Uterus (tissue), 4 donors: ENCODE data around the gene NEK6. TPM values are rescaled to one million over a fixed set of nuclear protein-coding genes. Genes with fewer than 3 reads are reported as not detected.
"Not testable (repeated sequence)": the region's sequence is repeated elsewhere in the genome, so short reads cannot be mapped to it uniquely, and the experiment has no call there.

ENCODE experiments used
- DNase-seq, 2 donors: peaks; one replicate each; pipeline ENCODE4 v3.0.0-alpha.2; 2019 to 2020
- H3K27ac ChIP-seq, 2 donors: fragments of 200-600 bp; sonication (generic); 1 replicate in 1 of 2; 2 replicates in 1 of 2; pipeline ENCODE4 v1.5.1; 2016 to 2018
- H3K27me3 ChIP-seq, 2 donors: fragments of 200-600 bp; sonication (generic); one replicate each; pipeline ENCODE4 v1.5.1; 2018 to 2019; ENCODE audit warnings: control low read depth in 1 of 2
- H3K36me3 ChIP-seq, 2 donors: fragments of 200-600 bp; sonication (generic); one replicate each; pipeline ENCODE4 v1.5.1; 2019; ENCODE audit warnings: control low read depth in 1 of 2
- H3K4me1 ChIP-seq, 2 donors: fragments of 200-600 bp; sonication (generic); one replicate each; pipeline ENCODE4 v1.5.1; 2018 to 2019; ENCODE audit warnings: control low read depth in 1 of 2
- H3K4me3 ChIP-seq, 2 donors: fragments of 200-600 bp; sonication (generic); 1 replicate in 1 of 2; 2 replicates in 1 of 2; pipeline ENCODE4 v1.5.1; 2018 to 2019; ENCODE audit warnings: mild to moderate bottlenecking in 1 of 2
- H3K9me3 ChIP-seq, 2 donors: fragments of 200-600 bp; sonication (generic); one replicate each; pipeline ENCODE4 v1.5.1; 2019; ENCODE audit warnings: control low read depth in 1 of 2
- CTCF ChIP-seq, 4 experiments: fragments of 200-600 bp in 2 of 4; fragments of 450-650 bp in 2 of 4; sonication (generic) in 2 of 4; IDR thresholded peaks; one replicate each; pipeline ENCODE4 v1.5.1; 2016 to 2019; ENCODE audit warnings: antibody characterized with exemption in 4 of 4, mild to moderate bottlenecking in 2 of 4, moderate library complexity in 1 of 4
- POLR2A ChIP-seq, 2 donors: fragments of 450-650 bp; IDR thresholded peaks; one replicate each; pipeline ENCODE4 v1.6.1; 2016; ENCODE audit warnings: antibody characterized with exemption in 2 of 2, mild to moderate bottlenecking in 1 of 2, moderate library complexity in 1 of 2
- intact Hi-C: fragments of 100-400 bp; cut with DNase I; formaldehyde crosslinking; loops from one replicate; pipeline ENCODE4 v1.15.1; 2023; ENCODE audit warnings: low total_unique reads
- total RNA-seq, 4 donors: library from RNA; depleted of rRNA in 3 of 4; stranded (reverse); fragments of >200 nt in 3 of 4; gene quantifications; one replicate each; pipeline versions ENCODE4 v1.1.0 to v1.2.4, GENCODE V29; 2014 to 2023
- donor health status: DM: yes; HTN: yes; CAD: no.

Gene NEK6
- total RNA-seq, 4 donors from 2014 or later = 6.1 to 38.5 (median 34.7) TPM

DNA sequence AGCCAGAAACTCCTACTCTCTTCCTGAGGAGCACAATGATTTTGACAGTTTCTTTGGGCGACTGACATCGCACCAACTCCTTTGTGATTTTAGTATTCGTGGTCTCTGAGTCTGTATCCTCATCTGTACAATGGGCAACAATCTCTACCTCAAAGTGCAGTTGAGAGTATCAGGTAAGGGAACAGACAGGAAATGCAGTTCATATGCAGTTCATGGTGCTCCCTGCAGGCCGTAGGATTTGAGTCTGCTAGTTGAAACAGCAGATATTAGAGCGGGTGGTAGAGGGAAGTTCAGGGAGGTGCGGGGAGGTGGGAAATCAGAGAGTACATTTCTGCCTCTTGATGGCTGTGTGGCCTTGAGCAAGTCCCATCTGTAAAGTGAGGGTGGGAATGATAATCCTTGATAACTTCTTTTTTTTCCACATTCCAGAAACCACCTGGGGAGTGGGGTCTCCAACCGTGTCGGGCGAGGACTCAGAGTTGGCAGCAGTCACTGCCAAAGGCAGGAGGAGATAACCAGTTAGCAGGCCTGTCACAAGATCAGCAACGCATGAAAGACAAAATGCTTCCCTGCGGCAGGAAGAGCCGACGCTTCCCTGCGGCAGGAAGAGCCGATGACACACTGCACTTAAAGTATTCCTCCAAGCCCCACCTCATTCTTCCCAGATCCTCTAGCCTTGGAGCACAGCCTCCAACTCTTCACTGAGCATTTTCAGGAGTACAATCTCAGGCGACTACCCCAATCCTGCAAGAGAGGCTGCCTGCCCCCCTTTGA, 6.0 kb upstream of the NEK6 start:
- Histone ChIP-seq H3K36me3 (no peaks in the 10 kb centered on the region), H3K27ac (no peak overlapping the region)
- intact Hi-C loops = no loop called here

DNA sequence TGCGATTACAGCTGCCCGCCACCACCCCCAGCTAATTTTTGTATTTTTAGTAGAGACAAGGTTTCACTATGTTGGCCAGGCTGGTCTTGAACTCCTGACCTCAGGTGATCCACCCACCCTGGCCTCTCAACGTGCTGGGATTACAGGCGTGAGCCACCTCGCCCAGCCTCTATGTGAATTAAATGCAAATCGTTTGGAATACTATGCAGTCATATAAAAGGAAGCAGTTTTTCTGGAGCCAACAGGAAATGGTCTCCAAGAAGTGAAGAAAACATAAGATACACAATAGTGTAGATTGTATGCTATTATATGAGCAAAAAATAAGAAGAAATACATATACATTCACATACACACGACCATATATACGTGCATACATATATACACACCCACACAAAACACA, 4.9 kb upstream of the NEK6 start:
- H3K4me3 ChIP-seq, H3K4me1 ChIP-seq, intact Hi-C loops, H3K27me3 ChIP-seq, H3K9me3 ChIP-seq, DNase-seq, H3K36me3 ChIP-seq, H3K27ac ChIP-seq: not testable (repeated sequence)

More for the DNA sequence above, 6.0 kb upstream of the NEK6 start:
- Histone ChIP-seq H3K27me3 (no peaks in the 10 kb centered on the region), H3K4me3 (no peak overlapping the region), H3K9me3 (no peaks in the 10 kb centered on the region), H3K4me1 (no peaks in the 10 kb centered on the region)
- DNase-seq = no peak
- no peak for TF ChIP-seq POLR2A (IDR thresholded peaks at IDR 0.05)
- TF ChIP-seq CTCF (IDR thresholded peaks at IDR 0.05) = no peak

GRCh38 chr9:124254261-124254682, 3.5 kb upstream of the NEK6 start:
- H3K4me1 ChIP-seq = no peaks in the 10 kb centered on the region
- no peak for DNase-seq
- no peaks in the 10 kb centered on the region for H3K9me3 ChIP-seq
- intact Hi-C loops = no loop called here
- no peak for TF ChIP-seq POLR2A (IDR thresholded peaks at IDR 0.05)
- TF ChIP-seq CTCF (IDR thresholded peaks at IDR 0.05) = no peak
- no peak overlapping the region for H3K4me3 ChIP-seq
- H3K27ac ChIP-seq = no peak overlapping the region
- no peaks in the 10 kb centered on the region for H3K27me3 ChIP-seq
- no peaks in the 10 kb centered on the region for H3K36me3 ChIP-seq

GRCh38 chr9:124255222-124255621, 2.5 kb upstream of the NEK6 start:
- no peak for DNase-seq
- intact Hi-C loops = no loop called here
- TF ChIP-seq CTCF (IDR thresholded peaks at IDR 0.05) = no peak
- no peak for TF ChIP-seq POLR2A (IDR thresholded peaks at IDR 0.05)

GRCh38 chr9:124256517-124257069, 1.2 kb upstream of the NEK6 start:
- Histone ChIP-seq H3K9me3 (no peaks in the 10 kb centered on the region), H3K4me3 (no peak overlapping the region), H3K36me3 (no peaks in the 10 kb centered on the region), H3K27me3 (no peaks in the 10 kb centered on the region), H3K27ac (no peak overlapping the region), H3K4me1 (peaks cover 3 to 15% of the 10 kb centered on the region in 2 donors)
- TF ChIP-seq CTCF (IDR thresholded peaks at IDR 0.05) = no peak
- no peak for DNase-seq
- intact Hi-C loops = no loop called here

More at GRCh38 chr9:124255222-124255621, 2.5 kb upstream of the NEK6 start:
- Histone ChIP-seq H3K4me3 (no peak overlapping the region), H3K4me1 (peaks cover 3 to 5% of the 10 kb centered on the region in 2 donors), H3K9me3 (no peaks in the 10 kb centered on the region), H3K27me3 (no peaks in the 10 kb centered on the region), H3K27ac (no peak overlapping the region), H3K36me3 (no peaks in the 10 kb centered on the region)
